Mesendoderm (in vitro differentiated cells): ENCODE measurements around the gene BCAP31.
"Not testable (repeated sequence)": the region's sequence is repeated elsewhere in the genome, so short reads cannot be mapped to it uniquely, and the experiment has no call there.

Experiments used
- DNase-seq: peaks from one replicate; pipeline ENCODE4 v3.0.0; 2013
- H2AK5ac ChIP-seq: 2 replicates; pipeline ENCODE4 v1.6.1; 2013; ENCODE audit warnings: low read length, inconsistent platforms
- H2BK120ac ChIP-seq: 2 replicates; pipeline ENCODE4 v1.6.1; 2013; ENCODE audit warnings: low read depth, mild to moderate bottlenecking, low read length, moderate library complexity, mixed read lengths
- H2BK15ac ChIP-seq: replicated peaks from 2 replicates; pipeline ENCODE4 v1.6.1; 2013; ENCODE audit warnings: low read depth, mild to moderate bottlenecking, moderate library complexity
- H2BK5ac ChIP-seq: 2 replicates; pipeline ENCODE4 v1.6.1; 2013; ENCODE audit warnings: low read length, inconsistent platforms
- H3K18ac ChIP-seq: 2 replicates; pipeline ENCODE4 v1.6.1; 2013; ENCODE audit warnings: mild to moderate bottlenecking, low read length, mixed read lengths
- H3K23ac ChIP-seq: one replicate; pipeline ENCODE4 v1.6.1; 2013; ENCODE audit warnings: low read length
- H3K27ac ChIP-seq: 2 replicates; pipeline ENCODE4 v1.5.1; 2013; ENCODE audit warnings: low read depth, mild to moderate bottlenecking, inconsistent platforms, low read length, moderate library complexity
- H3K27me3 ChIP-seq: 2 replicates; pipeline ENCODE4 v1.6.1; 2013; ENCODE audit warnings: low read length, control low read depth, mild to moderate bottlenecking, inconsistent platforms; ENCODE audit not compliant: insufficient read depth, poor library complexity
- H3K36me3 ChIP-seq: 2 replicates; pipeline ENCODE4 v1.6.1; 2013; ENCODE audit warnings: low read length, inconsistent platforms; ENCODE audit not compliant: control insufficient read depth, insufficient read depth
- H3K4ac ChIP-seq: one replicate; pipeline ENCODE4 v1.6.1; 2013; ENCODE audit warnings: low read depth, mild to moderate bottlenecking, low read length, moderate library complexity
- H3K4me1 ChIP-seq: 2 replicates; pipeline ENCODE4 v1.6.1; 2013; ENCODE audit warnings: low read depth, low read length, inconsistent platforms; ENCODE audit not compliant: control insufficient read depth
- H3K4me2 ChIP-seq: 2 replicates; pipeline ENCODE4 v1.6.1; 2013; ENCODE audit warnings: low read length
- H3K4me3 ChIP-seq: 2 replicates; pipeline ENCODE4 v1.5.1; 2013; ENCODE audit warnings: mild to moderate bottlenecking, low read length
- H3K56ac ChIP-seq: one replicate; pipeline ENCODE4 v1.6.1; 2013; ENCODE audit warnings: low read length
- H3K79me1 ChIP-seq: 2 replicates; pipeline ENCODE4 v1.6.1; 2013; ENCODE audit warnings: low read length, inconsistent platforms
- H3K79me2 ChIP-seq: 2 replicates; pipeline ENCODE4 v1.6.1; 2013; ENCODE audit warnings: mild to moderate bottlenecking, low read length; ENCODE audit not compliant: control insufficient read depth, insufficient read depth
- H3K9ac ChIP-seq: 2 replicates; pipeline ENCODE4 v1.6.1; 2013; ENCODE audit warnings: low read length, inconsistent platforms
- H4K5ac ChIP-seq: one replicate; pipeline ENCODE4 v1.6.1; 2013; ENCODE audit warnings: low read length
- H4K8ac ChIP-seq: one replicate; pipeline ENCODE4 v1.6.1; 2013; ENCODE audit warnings: low read depth, mild to moderate bottlenecking, control low read depth, low read length, moderate library complexity
- WGBS: extraction: QIAGEN DNeasy Blood & Tissue Kit; methylation state at CpG from one replicate; pipeline ENCODE4 v1.1.7; 2013; ENCODE audit warnings: low lambda C conversion rate, missing lambda C conversion rate; ENCODE audit not compliant: insufficient coverage; ENCODE audit errors: extremely low coverage; 5-methylcytosine and 5-hydroxymethylcytosine counted together

The BCAP31 gene

GRCh38 chrX:153701706-153702105, 22.5 kb downstream of the BCAP31 start:
- no peak overlapping the region for H3K27ac ChIP-seq
- no peak overlapping the region for H4K8ac ChIP-seq
- H3K4me2 ChIP-seq, result no peak overlapping the region
- H3K23ac ChIP-seq, result no peak overlapping the region
- no peak overlapping the region for H2AK5ac ChIP-seq
- H3K4me1 ChIP-seq, result no peaks in the 10 kb centered on the region
- H3K4ac ChIP-seq, result no peak overlapping the region
- no peak overlapping the region for H2BK120ac ChIP-seq
- H3K36me3 ChIP-seq, result no peaks in the 10 kb centered on the region
- H3K79me1 ChIP-seq, result no peaks in the 10 kb centered on the region
- DNase-seq, result no peak
- no peak overlapping the region for H2BK5ac ChIP-seq
- no CpG with 5 or more reads among the region's 12 CpGs for WGBS
- H4K5ac ChIP-seq, result no peak overlapping the region
- no peak overlapping the region for H3K18ac ChIP-seq
- no peak overlapping the region for H2BK15ac ChIP-seq
- H3K79me2 ChIP-seq, result no peaks in the 10 kb centered on the region
- no peak overlapping the region for H3K56ac ChIP-seq
- H3K4me3 ChIP-seq, result no peak overlapping the region
- no peaks in the 10 kb centered on the region for H3K27me3 ChIP-seq
- H3K9ac ChIP-seq, result no peak overlapping the region

GRCh38 chrX:153700967-153701366, 23.2 kb downstream of the BCAP31 start:
- H3K9ac ChIP-seq, result no peak overlapping the region
- no peak for DNase-seq
- no peak overlapping the region for H2BK120ac ChIP-seq
- no peak overlapping the region for H3K18ac ChIP-seq
- no CpG with 5 or more reads among the region's 6 CpGs for WGBS
- no peak overlapping the region for H2AK5ac ChIP-seq
- no peak overlapping the region for H2BK15ac ChIP-seq
- no peak overlapping the region for H3K23ac ChIP-seq
- no peaks in the 10 kb centered on the region for H3K27me3 ChIP-seq
- no peaks in the 10 kb centered on the region for H3K4me1 ChIP-seq
- no peak overlapping the region for H3K4me3 ChIP-seq
- H3K4me2 ChIP-seq, result no peak overlapping the region
- no peaks in the 10 kb centered on the region for H3K79me1 ChIP-seq
- no peak overlapping the region for H2BK5ac ChIP-seq
- no peaks in the 10 kb centered on the region for H3K36me3 ChIP-seq
- no peak overlapping the region for H3K4ac ChIP-seq
- no peak overlapping the region for H4K5ac ChIP-seq
- no peaks in the 10 kb centered on the region for H3K79me2 ChIP-seq
- H4K8ac ChIP-seq, result no peak overlapping the region
- H3K27ac ChIP-seq, result no peak overlapping the region
- no peak overlapping the region for H3K56ac ChIP-seq

GRCh38 chrX:153700376-153700945, 23.7 kb downstream of the BCAP31 start:
- Histone ChIP-seq H2AK5ac (no peak overlapping the region), H3K56ac (no peak overlapping the region), H3K79me2 (no peaks in the 10 kb centered on the region), H2BK15ac (no peak overlapping the region), H3K4me1 (no peaks in the 10 kb centered on the region), H4K8ac (no peak overlapping the region), H3K18ac (no peak overlapping the region), H3K4me2 (no peak overlapping the region), H3K27ac (no peak overlapping the region), H3K36me3 (no peaks in the 10 kb centered on the region), H3K79me1 (no peaks in the 10 kb centered on the region), H3K9ac (no peak overlapping the region), H2BK5ac (no peak overlapping the region), H3K4ac (no peak overlapping the region), H2BK120ac (no peak overlapping the region), H3K27me3 (no peaks in the 10 kb centered on the region), H3K4me3 (no peak overlapping the region), H4K5ac (no peak overlapping the region), H3K23ac (no peak overlapping the region)
- no CpG with 5 or more reads among the region's 15 CpGs for WGBS
- no peak for DNase-seq

- WGBS, result no CpG with 5 or more reads among the region's 18 CpGs
- H3K79me1 ChIP-seq, H3K23ac ChIP-seq, H3K27me3 ChIP-seq, H3K4me3 ChIP-seq, H2BK120ac ChIP-seq, H3K9ac ChIP-seq, H3K56ac ChIP-seq, H2BK15ac ChIP-seq, H3K4me1 ChIP-seq, H3K4ac ChIP-seq, H2BK5ac ChIP-seq, H3K27ac ChIP-seq, DNase-seq, H4K8ac ChIP-seq, H3K36me3 ChIP-seq, H3K79me2 ChIP-seq, H3K4me2 ChIP-seq, H4K5ac ChIP-seq, H3K18ac ChIP-seq, H2AK5ac ChIP-seq: not testable (repeated sequence)
Measured at GRCh38 chrX:153699784-153700371, 24.3 kb downstream of the BCAP31 start.

GRCh38 chrX:153699210-153699783, 24.9 kb downstream of the BCAP31 start:
- not testable (repeated sequence) for H2AK5ac ChIP-seq, H2BK120ac ChIP-seq, H3K79me2 ChIP-seq, H2BK5ac ChIP-seq, H3K36me3 ChIP-seq, H2BK15ac ChIP-seq, H3K4ac ChIP-seq, H4K5ac ChIP-seq, H3K27me3 ChIP-seq, H3K56ac ChIP-seq, H3K4me1 ChIP-seq, H3K27ac ChIP-seq, H4K8ac ChIP-seq, H3K18ac ChIP-seq, H3K4me2 ChIP-seq, H3K23ac ChIP-seq, H3K9ac ChIP-seq, H3K4me3 ChIP-seq, DNase-seq, H3K79me1 ChIP-seq
- WGBS, result no CpG with 5 or more reads among the region's 16 CpGs
